Measurements from ENCODE around the gene TMTC4. TPM values are rescaled to one million over a fixed set of nuclear protein-coding genes. Genes with fewer than 3 reads are reported as not detected.

Gene TMTC4
- total RNA-seq, 1 experiment from 2014 or later: 28.1 TPM

- H3K27me3 Mint-ChIP-seq (ENCODE audit: low read depth): no peaks in the 10 kb centered on the region
- Histone ChIP-seq H3K4me2 (ENCODE audit: insufficient read depth, insufficient read length, low read length) (no peak overlapping the region), H2BK120ac (ENCODE audit: low read depth, low read length, poor library complexity, severe bottlenecking) (no peak overlapping the region), H3K14ac (ENCODE audit: insufficient read depth, low read length) (no peak overlapping the region), H3T11ph (ENCODE audit: low read length) (no peak overlapping the region), H3K27ac (ENCODE audit: insufficient read length, low read depth, low read length) (no peak overlapping the region), H3K23me2 (ENCODE audit: insufficient read length, low read depth, low read length, poor library complexity, severe bottlenecking) (no peaks in the 10 kb centered on the region), H4K8ac (replicated peaks; ENCODE audit: insufficient read length, low read depth, low read length) (no peak overlapping the region), H2BK15ac (ENCODE audit: low read depth, low read length) (no peak overlapping the region), H2AFZ (ENCODE audit: low read length) (no peak overlapping the region), H3K4me1 (ENCODE audit: insufficient read depth, low read length) (no peaks in the 10 kb centered on the region), H3K4ac (ENCODE audit: low read depth, low read length) (no peak overlapping the region), H4K20me1 (ENCODE audit: control insufficient read depth, insufficient read depth, insufficient read length) (no peaks in the 10 kb centered on the region), H3K23ac (ENCODE audit: insufficient read length, low read depth, low read length) (no peak overlapping the region), H3K18ac (ENCODE audit: insufficient read length, low read depth, low read length) (no peak overlapping the region), H3K56ac (ENCODE audit: insufficient read length, low read depth, low read length) (no peak overlapping the region), H4K5ac (ENCODE audit: insufficient read length, low read depth, low read length) (no peak overlapping the region), H2BK5ac (ENCODE audit: insufficient read length, low read length) (no peak overlapping the region), H2BK12ac (ENCODE audit: insufficient read length, low read depth, low read length) (no peak overlapping the region), H3K79me1 (ENCODE audit: insufficient read depth, low read depth, low read length, poor library complexity, severe bottlenecking) (no peaks in the 10 kb centered on the region), H3K9ac (ENCODE audit: extremely low read depth, insufficient read length, low read length) (no peak overlapping the region), H3K9me3 (ENCODE audit: control insufficient read depth, low read depth, low read length) (no peaks in the 10 kb centered on the region), H2BK20ac (ENCODE audit: low read depth, low read length, poor library complexity, severe bottlenecking) (no peak overlapping the region), H3K79me2 (ENCODE audit: insufficient read depth, low read length) (no peaks in the 10 kb centered on the region), H2AK5ac (ENCODE audit: insufficient read length, low read length) (no peak overlapping the region), H3K27me3 (ENCODE audit: insufficient read depth, low read length) (no peaks in the 10 kb centered on the region), H4K91ac (ENCODE audit: insufficient read length, low read depth, low read length) (no peak overlapping the region)
- no peaks in the 10 kb centered on the region for H3K9me3 Mint-ChIP-seq
- TF ChIP-seq CTCF (conservative IDR thresholded peaks at IDR 0.05): no peak
- DNase-seq: no peak
- WGBS (ENCODE audit: extremely low coverage, insufficient read length, low lambda C conversion rate): no CpG with 5 or more reads among the region's 6 CpGs
- peaks cover 0 to 12% (median 10%) of the 10 kb centered on the region in 3 experiments; a peak in 6 of 7 replicates for H3K36me3 Mint-ChIP-seq (ENCODE audit: insufficient read depth in 1 of 3, low read depth in 3 of 3)
- H3K4me1 Mint-ChIP-seq: no peaks in the 10 kb centered on the region
- H3K27ac Mint-ChIP-seq: 0 out of 7 replicates have a peak overlapping the region, but pooled peaks of 1 of the 3 experiments have one; percentile 32
- H3K4me3 Mint-ChIP-seq: no peak overlapping the region
These were observed 65.7 kb downstream of the TMTC4 start for GRCh38 chr13:100608906-100609305.
